Body of pancreas (tissue), 4 donors: Measurements from ENCODE around the gene HSCB. TPM values are rescaled to one million over a fixed set of nuclear protein-coding genes. Genes with fewer than 3 reads are reported as not detected.

Source experiments
- ATAC-seq: fragments of 150-250 bp; one replicate; pipeline ENCODE4 v1.9.1; 2016
- DNase-seq, 4 donors: peaks; one replicate each; pipeline ENCODE4 v3.0.0-alpha.2; 2019
- H3K27ac ChIP-seq, 4 donors: fragments of 200-600 bp; sonication (generic); 1 replicate in 3 of 4; 2 replicates in 1 of 4; pipeline versions ENCODE4 v1.5.1 to v1.6.1; 2016 to 2019; ENCODE audit warnings: mild to moderate bottlenecking in 1 of 4, mixed read lengths in 1 of 4, moderate library complexity in 1 of 4
- H3K27me3 ChIP-seq, 2 donors: fragments of 200-600 bp; sonication (generic); one replicate each; pipeline ENCODE4 v1.6.0; 2016; ENCODE audit warnings: mild to moderate bottlenecking in 1 of 2
- H3K36me3 ChIP-seq, 2 donors: fragments of 200-600 bp; sonication (generic); replicated peaks in 1 of 2; 2 replicates each; pipeline ENCODE4 v1.5.1; 2016; ENCODE audit warnings: low read depth in 2 of 2; ENCODE audit not compliant: insufficient read depth in 1 of 2
- H3K4me1 ChIP-seq: fragments of 200-600 bp; sonication (generic); one replicate; pipeline ENCODE4 v1.6.0; 2016
- H3K4me3 ChIP-seq, 2 donors: fragments of 200-600 bp; sonication (generic); 1 replicate in 1 of 2; 2 replicates in 1 of 2; pipeline ENCODE4 v1.5.1; 2016 to 2019
- H3K9me3 ChIP-seq, 3 donors: fragments of 200-600 bp; sonication (generic); 1 replicate in 2 of 3; 2 replicates in 1 of 3; pipeline ENCODE4 v1.5.1; 2016
- POLR2A ChIP-seq, 3 donors: fragments of 450-650 bp; IDR thresholded peaks; one replicate each; pipeline ENCODE4 v1.6.1; 2016; ENCODE audit warnings: antibody characterized with exemption in 3 of 3, mild to moderate bottlenecking in 2 of 3
- WGBS, 2 donors: methylation state at CpG; one replicate each; pipeline ENCODE4 v1.1.5; 2017; 5-methylcytosine and 5-hydroxymethylcytosine counted together
- intact Hi-C: fragments of 100-400 bp; cut with DNase I; formaldehyde crosslinking; loops from one replicate; pipeline ENCODE4 v1.15.1; 2023
- total RNA-seq, 2 donors: library from RNA; depleted of rRNA; stranded (reverse); fragments of >200 nt; gene quantifications; one replicate each; pipeline ENCODE4 v1.1.0, GENCODE V29; 2016
- TF ChIP-seq, protein P1 (sequence below), 7 experiments: fragments of 450-650 bp in 4 of 7; fragments of 200-600 bp in 3 of 7; sonication (generic) in 3 of 7; IDR thresholded peaks; one replicate each; pipeline ENCODE4 v1.5.1; 2016 to 2019; ENCODE audit warnings: antibody characterized with exemption in 7 of 7

The HSCB gene
- total RNA-seq, 2 donors from 2014 or later: 11.7 to 14.2 TPM

DNA sequence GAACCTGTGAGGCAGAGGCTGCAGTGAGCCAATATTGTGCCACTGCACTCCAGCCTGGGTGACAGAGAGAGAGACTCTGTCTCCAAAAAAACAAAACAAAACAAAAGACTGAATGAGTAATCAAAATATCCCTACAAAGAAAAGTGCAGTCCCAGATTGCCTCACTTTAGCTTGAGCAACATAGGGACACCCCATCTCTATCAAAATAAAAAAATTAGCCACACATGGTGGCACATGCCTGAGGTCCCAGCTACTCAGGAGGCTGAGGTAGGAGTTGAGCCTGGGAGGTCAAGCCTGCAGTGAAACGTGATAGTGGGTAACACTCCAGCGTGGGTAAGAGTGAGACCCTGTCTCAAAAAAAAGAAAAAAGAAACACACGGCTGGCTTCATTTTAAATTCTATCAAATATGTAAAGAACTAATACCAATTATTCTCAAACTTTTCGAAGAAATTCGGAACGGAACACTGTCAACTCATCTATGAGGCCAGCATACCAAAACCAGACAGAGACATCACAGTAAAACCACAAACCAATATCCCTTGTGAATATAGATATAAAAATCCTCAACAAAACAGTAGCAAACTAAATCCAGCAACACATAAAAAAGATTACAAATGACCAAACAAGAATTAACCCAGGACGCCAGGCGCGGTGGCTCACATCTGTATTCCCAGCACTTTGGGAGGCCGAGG is 13.1 kb upstream of the HSCB start:
- Histone ChIP-seq H3K4me3 (no peak overlapping the region), H3K27ac (no peak overlapping the region), H3K9me3 (no peaks in the 10 kb centered on the region), H3K27me3 (no peaks in the 10 kb centered on the region), H3K4me1 (no peaks in the 10 kb centered on the region), H3K36me3 (no peaks in the 10 kb centered on the region)
- WGBS, 2 donors: 90 to 94% methylated on average over 10 of the region's 10 CpGs
- DNase-seq (no peak), ATAC-seq (no peak)
- intact Hi-C loops: no loop called here
- TF ChIP-seq POLR2A (IDR thresholded peaks at IDR 0.05): no peak
- TF ChIP-seq, protein P1, sequence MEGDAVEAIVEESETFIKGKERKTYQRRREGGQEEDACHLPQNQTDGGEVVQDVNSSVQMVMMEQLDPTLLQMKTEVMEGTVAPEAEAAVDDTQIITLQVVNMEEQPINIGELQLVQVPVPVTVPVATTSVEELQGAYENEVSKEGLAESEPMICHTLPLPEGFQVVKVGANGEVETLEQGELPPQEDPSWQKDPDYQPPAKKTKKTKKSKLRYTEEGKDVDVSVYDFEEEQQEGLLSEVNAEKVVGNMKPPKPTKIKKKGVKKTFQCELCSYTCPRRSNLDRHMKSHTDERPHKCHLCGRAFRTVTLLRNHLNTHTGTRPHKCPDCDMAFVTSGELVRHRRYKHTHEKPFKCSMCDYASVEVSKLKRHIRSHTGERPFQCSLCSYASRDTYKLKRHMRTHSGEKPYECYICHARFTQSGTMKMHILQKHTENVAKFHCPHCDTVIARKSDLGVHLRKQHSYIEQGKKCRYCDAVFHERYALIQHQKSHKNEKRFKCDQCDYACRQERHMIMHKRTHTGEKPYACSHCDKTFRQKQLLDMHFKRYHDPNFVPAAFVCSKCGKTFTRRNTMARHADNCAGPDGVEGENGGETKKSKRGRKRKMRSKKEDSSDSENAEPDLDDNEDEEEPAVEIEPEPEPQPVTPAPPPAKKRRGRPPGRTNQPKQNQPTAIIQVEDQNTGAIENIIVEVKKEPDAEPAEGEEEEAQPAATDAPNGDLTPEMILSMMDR (IDR thresholded peaks at IDR 0.05): no peak

DNA sequence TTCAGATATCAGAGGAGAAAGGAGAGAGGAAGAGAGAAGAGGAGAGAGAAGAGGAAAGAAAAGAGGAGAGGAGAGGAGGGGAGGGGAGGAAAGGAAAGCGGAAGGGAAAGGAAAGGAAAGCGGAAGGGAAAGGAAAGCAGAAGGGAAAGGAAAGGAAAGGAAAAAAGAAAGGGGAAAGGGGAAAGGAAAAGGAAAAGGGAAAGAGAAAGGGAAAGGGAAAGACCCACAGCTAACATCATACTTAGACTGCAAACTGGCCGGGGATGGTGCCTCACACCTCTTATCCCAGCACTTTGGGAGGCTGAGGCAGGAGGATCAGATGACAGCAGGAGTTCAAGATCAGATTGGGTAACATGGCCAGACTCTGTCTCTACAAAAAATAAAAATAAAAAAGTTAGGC is 11.7 kb upstream of the HSCB start:
- intact Hi-C loops: no loop called here
- no peaks in the 10 kb centered on the region for H3K9me3 ChIP-seq
- WGBS, 2 donors: 93 to 100% methylated on average over 1 to 3 of the region's 3 CpGs
- ATAC-seq: no peak
- no peaks in the 10 kb centered on the region for H3K4me1 ChIP-seq
- H3K36me3 ChIP-seq: no peaks in the 10 kb centered on the region
- DNase-seq: no peak
- no peaks in the 10 kb centered on the region for H3K27me3 ChIP-seq
- no peak overlapping the region for H3K27ac ChIP-seq
- H3K4me3 ChIP-seq: no peak overlapping the region
- TF ChIP-seq, protein P1 (IDR thresholded peaks at IDR 0.05): no peak
- TF ChIP-seq POLR2A (IDR thresholded peaks at IDR 0.05): no peak

- intact Hi-C loops: no loop called here
- no peak for TF ChIP-seq POLR2A (IDR thresholded peaks at IDR 0.05)
- TF ChIP-seq, protein P1 (IDR thresholded peaks at IDR 0.05): no peak
- ATAC-seq (no peak), DNase-seq (no peak)
- Histone ChIP-seq H3K27me3 (no peaks in the 10 kb centered on the region), H3K4me3 (no peak overlapping the region), H3K27ac (no peak overlapping the region), H3K36me3 (no peaks in the 10 kb centered on the region), H3K4me1 (no peaks in the 10 kb centered on the region), H3K9me3 (no peaks in the 10 kb centered on the region)
- 83 to 88% methylated on average over 6 of the region's 6 CpGs for WGBS, 2 donors
Measured at GRCh38 chr22:28734393-28734792, 7.4 kb upstream of the HSCB start.

- WGBS, 2 donors: 88 to 91% methylated on average over 5 to 7 of the region's 7 CpGs
- no peak for ATAC-seq
- intact Hi-C loops: no loop called here
Measured at GRCh38 chr22:28736301-28737155, 5.3 kb upstream of the HSCB start.

More at GRCh38 chr22:28736301-28737155, 5.3 kb upstream of the HSCB start:
- Histone ChIP-seq H3K27me3 (no peaks in the 10 kb centered on the region), H3K36me3 (no peaks in the 10 kb centered on the region), H3K27ac (no peak overlapping the region), H3K4me3 (no peak overlapping the region), H3K4me1 (no peaks in the 10 kb centered on the region), H3K9me3 (no peaks in the 10 kb centered on the region)
- no peak for DNase-seq
- TF ChIP-seq, protein P1 (IDR thresholded peaks at IDR 0.05): no peak
- no peak for TF ChIP-seq POLR2A (IDR thresholded peaks at IDR 0.05)
